HG03025 (cell line): ENCODE measurements around the gene PRODH.
"Not testable (repeated sequence)": the region's sequence is repeated elsewhere in the genome, so short reads cannot be mapped to it uniquely, and the experiment has no call there.

Experiments used
- ATAC-seq: cut with Tn5 transposase; IDR thresholded peaks from one replicate; pipeline ENCODE4 v1.9.1; 2021; ENCODE audit warnings: mild to moderate bottlenecking, moderate library complexity; ENCODE audit not compliant: unreplicated experiment, low FRiP score

PRODH gene

GRCh38 chr22:18935889-18936529 is at the start of gene PRODH:
Gene PRODH (minus strand): TSS chr22:18936293. CDS start chr22:18936287, 6 bp downstream.
- no peak for ATAC-seq

- no peak for ATAC-seq
Measured at GRCh38 chr22:18985780-18986179, 49.7 kb upstream of the PRODH start.

GRCh38 chr22:18984564-18984963 is 48.5 kb upstream of the PRODH start:
- no peak for ATAC-seq

- ATAC-seq, result no peak
Measured at GRCh38 chr22:18983120-18983651, 47.1 kb upstream of the PRODH start.

GRCh38 chr22:18980829-18981228 is 44.7 kb upstream of the PRODH start:
- ATAC-seq, result no peak

- ATAC-seq, result no peak
Measured at GRCh38 chr22:18979957-18980356, 43.9 kb upstream of the PRODH start.

- no peak for ATAC-seq
Measured at GRCh38 chr22:18978506-18978905, 42.4 kb upstream of the PRODH start.

- ATAC-seq, result no peak
Measured at GRCh38 chr22:18977824-18978425, 41.8 kb upstream of the PRODH start.

GRCh38 chr22:18976197-18976751 is 40.2 kb upstream of the PRODH start:
- ATAC-seq, result no peak

- no peak for ATAC-seq
Measured at GRCh38 chr22:18975434-18976196, 39.5 kb upstream of the PRODH start.

- ATAC-seq, result no peak
Measured at GRCh38 chr22:18974477-18975180, 38.5 kb upstream of the PRODH start.

- no peak for ATAC-seq
Measured at GRCh38 chr22:18973264-18974031, 37.4 kb upstream of the PRODH start.

GRCh38 chr22:18972591-18972990 is 36.5 kb upstream of the PRODH start:
- not testable (repeated sequence) for ATAC-seq

- not testable (repeated sequence) for ATAC-seq
Measured at GRCh38 chr22:18972029-18972428, 35.9 kb upstream of the PRODH start.

GRCh38 chr22:18971321-18971751 is 35.2 kb upstream of the PRODH start:
- no peak for ATAC-seq

- ATAC-seq, result no peak
Measured at GRCh38 chr22:18970948-18971315, 34.8 kb upstream of the PRODH start.

GRCh38 chr22:18970176-18970947 is 34.3 kb upstream of the PRODH start:
- ATAC-seq, result no peak

- not testable (repeated sequence) for ATAC-seq
Measured at GRCh38 chr22:18969158-18969942, 33.3 kb upstream of the PRODH start.
